Endothelial cell (in vitro differentiated cells): ENCODE measurements around the gene C1QTNF3. TPM values are rescaled to one million over a fixed set of nuclear protein-coding genes. Genes with fewer than 3 reads are reported as not detected.

ENCODE experiments used
- DNase-seq: peaks from one replicate; pipeline ENCODE4 v3.0.0; 2021; ENCODE audit warnings: low spot score
- H3K27ac Mint-ChIP-seq: one replicate; pipeline ENCODE4 v1.8.0; 2021; ENCODE audit warnings: mixed read lengths, inconsistent platforms; ENCODE audit not compliant: unreplicated experiment
- H3K27me3 Mint-ChIP-seq: one replicate; pipeline ENCODE4 v1.8.0; 2021; ENCODE audit warnings: mild to moderate bottlenecking, moderate library complexity, mixed read lengths, inconsistent platforms; ENCODE audit not compliant: unreplicated experiment
- H3K36me3 Mint-ChIP-seq: one replicate; pipeline ENCODE4 v1.8.0; 2021; ENCODE audit warnings: mild to moderate bottlenecking, low read depth, mixed read lengths, inconsistent platforms; ENCODE audit not compliant: unreplicated experiment
- H3K4me1 Mint-ChIP-seq: one replicate; pipeline ENCODE4 v1.8.0; 2021; ENCODE audit warnings: mild to moderate bottlenecking, mixed read lengths, inconsistent platforms; ENCODE audit not compliant: unreplicated experiment
- H3K4me3 Mint-ChIP-seq: one replicate; pipeline ENCODE4 v1.8.0; 2021; ENCODE audit warnings: mild to moderate bottlenecking, mixed read lengths, inconsistent platforms; ENCODE audit not compliant: unreplicated experiment
- H3K9me3 Mint-ChIP-seq: one replicate; pipeline ENCODE4 v1.8.0; 2021; ENCODE audit warnings: mixed read lengths, inconsistent platforms; ENCODE audit not compliant: unreplicated experiment
- CTCF ChIP-seq: fragments of 200-600 bp; sonication (generic); IDR thresholded peaks from one replicate; pipeline ENCODE4 v1.5.0; 2021; ENCODE audit warnings: antibody characterized with exemption; ENCODE audit not compliant: unreplicated experiment
- total RNA-seq: library from RNA; stranded (reverse); fragmentation: NEBNext Ultra II Directional; extraction: Animal tissue kit (Norgen Biotek cat#: 25700); gene quantifications from one replicate; pipeline ENCODE4 v1.2.1, GENCODE V29; 2021; ENCODE audit not compliant: unreplicated experiment

Gene C1QTNF3
- total RNA-seq, 1 donor from 2014 or later: 2.1 TPM

GRCh38 chr5:33994845-33995244, 48.2 kb downstream of the C1QTNF3 start:
- TF ChIP-seq CTCF: no peak
- no peak overlapping the region for H3K27ac Mint-ChIP-seq
- peaks cover 3% of the 10 kb centered on the region for H3K4me1 Mint-ChIP-seq
- no peak overlapping the region for H3K4me3 Mint-ChIP-seq
- DNase-seq: no peak
- no peaks in the 10 kb centered on the region for H3K27me3 Mint-ChIP-seq
- peaks cover 8% of the 10 kb centered on the region for H3K36me3 Mint-ChIP-seq
- no peaks in the 10 kb centered on the region for H3K9me3 Mint-ChIP-seq

GRCh38 chr5:33992864-33993263, 50.1 kb downstream of the C1QTNF3 start:
- Mint-ChIP-seq H3K4me3 (no peak overlapping the region), H3K36me3 (peaks cover 18% of the 10 kb centered on the region), H3K27me3 (no peaks in the 10 kb centered on the region), H3K27ac (no peak overlapping the region), H3K4me1 (peaks cover 3% of the 10 kb centered on the region), H3K9me3 (no peaks in the 10 kb centered on the region)
- TF ChIP-seq CTCF: no peak
- no peak for DNase-seq

GRCh38 chr5:33985447-33985846, 57.6 kb downstream of the C1QTNF3 start:
- Mint-ChIP-seq H3K4me3 (no peak overlapping the region), H3K27ac (no peak overlapping the region), H3K4me1 (no peaks in the 10 kb centered on the region), H3K9me3 (no peaks in the 10 kb centered on the region), H3K36me3 (peaks cover 20% of the 10 kb centered on the region), H3K27me3 (peaks cover 2% of the 10 kb centered on the region)
- TF ChIP-seq CTCF: no peak
- no peak for DNase-seq

- no peak for TF ChIP-seq CTCF
- no peaks in the 10 kb centered on the region for H3K4me1 Mint-ChIP-seq
- DNase-seq: no peak
- no peak within 1 kb of the TSS for H3K27ac Mint-ChIP-seq
- H3K27me3 Mint-ChIP-seq: peaks cover 2% of the 10 kb centered on the region
- peaks cover 21% of the 10 kb centered on the region for H3K36me3 Mint-ChIP-seq
- no peak within 1 kb of the TSS for H3K4me3 Mint-ChIP-seq
- H3K9me3 Mint-ChIP-seq: no peaks in the 10 kb centered on the region
These were observed 58.3 kb downstream of the C1QTNF3 start, which contains the start of gene SLC45A2 for GRCh38 chr5:33984671-33985124. Gene SLC45A2 (minus strand): TSS chr5:33984693. CDS start chr5:33984583, 110 bp downstream.

- TF ChIP-seq CTCF: no peak
- Mint-ChIP-seq H3K9me3 (no peaks in the 10 kb centered on the region), H3K4me3 (no peak overlapping the region), H3K27ac (no peak overlapping the region), H3K27me3 (peaks cover 2% of the 10 kb centered on the region), H3K36me3 (peaks cover 18% of the 10 kb centered on the region), H3K4me1 (no peaks in the 10 kb centered on the region)
- DNase-seq: no peak
These were observed 58.8 kb downstream of the C1QTNF3 start for GRCh38 chr5:33984178-33984577.
